ENCODE results near the gene GM2A. TPM values are rescaled to one million over a fixed set of nuclear protein-coding genes. Genes with fewer than 3 reads are reported as not detected.

The GM2A gene
- total and polyA plus RNA-seq, 9 of the 15 experiments (the other 6 are each of a cell fraction or from before 2014, with no cell fraction given): 5.8 to 36.0 (median 10.0) TPM

DNA sequence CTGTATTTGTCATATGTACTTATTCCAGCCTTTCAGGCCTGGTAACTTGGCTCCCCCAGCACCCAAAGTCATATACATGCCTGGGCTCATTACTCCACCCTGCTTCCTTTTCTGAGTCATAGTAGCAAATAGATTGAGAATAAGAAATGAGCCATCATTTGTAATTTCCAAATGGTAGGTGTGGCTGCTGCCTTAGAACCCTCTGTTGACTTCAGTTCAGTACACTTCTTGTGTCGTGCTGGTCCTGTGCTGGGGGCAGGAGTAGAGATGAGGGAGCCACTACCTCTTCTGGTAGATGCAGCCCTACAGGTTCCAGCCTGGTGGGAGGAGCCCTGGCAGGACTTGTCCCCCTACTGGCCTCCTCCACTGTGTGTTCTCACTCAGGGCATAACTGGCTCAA lies 11.1 kb downstream of the GM2A start:
- peaks cover 9% of the 10 kb centered on the region; the same call in 1 of the 3 replicates for H3K36me3 ChIP-seq (ENCODE audit: control insufficient read depth, insufficient read depth, low read length)
- in situ Hi-C loops (cut with MboI) (no loop called here), intact Hi-C loops (cut with micrococcal nuclease) (no loop called here)
- ATAC-seq (peak; percentile 81), FAIRE-seq (no peak), DNase-seq (ENCODE audit: extremely low read depth in 1 of 4, low spot score in 3 of 4) (no peak)
- no peak overlapping the region for H3K9ac ChIP-seq (ENCODE audit: insufficient read depth in 1 of 2, low read depth in 2 of 2, low read length in 2 of 2)
- H3K27ac ChIP-seq (ENCODE audit: extremely low read depth, low read depth, low read length): no peak overlapping the region
- H3K27me3 ChIP-seq (ENCODE audit: control insufficient read depth in 2 of 2, insufficient read depth in 2 of 2, low read length in 2 of 2): no peaks in the 10 kb centered on the region
- BruUV-seq (replicated peaks): no TSS peak
- H4K20me1 ChIP-seq (replicated peaks; ENCODE audit: control insufficient read depth, insufficient read depth, low read length): no peaks in the 10 kb centered on the region
- WGBS (ENCODE audit: insufficient coverage, low coverage, missing lambda C conversion rate): 58% methylated on average over 1 of the region's 1 CpG
- POLR2A ChIA-PET: interaction anchor here (0.6 kb wide), 1 partner anchor 112 kb away, joined by 3 read pairs; no protein-coding TSS in a partner anchor
- no peaks in the 10 kb centered on the region for H3K4me1 ChIP-seq (replicated peaks in 1 of 2; ENCODE audit: control insufficient read depth in 2 of 2, insufficient read depth in 2 of 2, low read length in 2 of 2)
- TF ChIP-seq, protein P1, sequence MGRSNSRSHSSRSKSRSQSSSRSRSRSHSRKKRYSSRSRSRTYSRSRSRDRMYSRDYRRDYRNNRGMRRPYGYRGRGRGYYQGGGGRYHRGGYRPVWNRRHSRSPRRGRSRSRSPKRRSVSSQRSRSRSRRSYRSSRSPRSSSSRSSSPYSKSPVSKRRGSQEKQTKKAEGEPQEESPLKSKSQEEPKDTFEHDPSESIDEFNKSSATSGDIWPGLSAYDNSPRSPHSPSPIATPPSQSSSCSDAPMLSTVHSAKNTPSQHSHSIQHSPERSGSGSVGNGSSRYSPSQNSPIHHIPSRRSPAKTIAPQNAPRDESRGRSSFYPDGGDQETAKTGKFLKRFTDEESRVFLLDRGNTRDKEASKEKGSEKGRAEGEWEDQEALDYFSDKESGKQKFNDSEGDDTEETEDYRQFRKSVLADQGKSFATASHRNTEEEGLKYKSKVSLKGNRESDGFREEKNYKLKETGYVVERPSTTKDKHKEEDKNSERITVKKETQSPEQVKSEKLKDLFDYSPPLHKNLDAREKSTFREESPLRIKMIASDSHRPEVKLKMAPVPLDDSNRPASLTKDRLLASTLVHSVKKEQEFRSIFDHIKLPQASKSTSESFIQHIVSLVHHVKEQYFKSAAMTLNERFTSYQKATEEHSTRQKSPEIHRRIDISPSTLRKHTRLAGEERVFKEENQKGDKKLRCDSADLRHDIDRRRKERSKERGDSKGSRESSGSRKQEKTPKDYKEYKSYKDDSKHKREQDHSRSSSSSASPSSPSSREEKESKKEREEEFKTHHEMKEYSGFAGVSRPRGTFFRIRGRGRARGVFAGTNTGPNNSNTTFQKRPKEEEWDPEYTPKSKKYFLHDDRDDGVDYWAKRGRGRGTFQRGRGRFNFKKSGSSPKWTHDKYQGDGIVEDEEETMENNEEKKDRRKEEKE (IDR thresholded peaks at IDR 0.05; ENCODE audit: borderline replicate concordance in 1 of 2, control insufficient read depth in 1 of 2, low read depth in 2 of 2, low read length in 1 of 2): no peak
- no peak for TF ChIP-seq PTRF (tag; IDR thresholded peaks at IDR 0.05)
- TF ChIP-seq, protein P2, sequence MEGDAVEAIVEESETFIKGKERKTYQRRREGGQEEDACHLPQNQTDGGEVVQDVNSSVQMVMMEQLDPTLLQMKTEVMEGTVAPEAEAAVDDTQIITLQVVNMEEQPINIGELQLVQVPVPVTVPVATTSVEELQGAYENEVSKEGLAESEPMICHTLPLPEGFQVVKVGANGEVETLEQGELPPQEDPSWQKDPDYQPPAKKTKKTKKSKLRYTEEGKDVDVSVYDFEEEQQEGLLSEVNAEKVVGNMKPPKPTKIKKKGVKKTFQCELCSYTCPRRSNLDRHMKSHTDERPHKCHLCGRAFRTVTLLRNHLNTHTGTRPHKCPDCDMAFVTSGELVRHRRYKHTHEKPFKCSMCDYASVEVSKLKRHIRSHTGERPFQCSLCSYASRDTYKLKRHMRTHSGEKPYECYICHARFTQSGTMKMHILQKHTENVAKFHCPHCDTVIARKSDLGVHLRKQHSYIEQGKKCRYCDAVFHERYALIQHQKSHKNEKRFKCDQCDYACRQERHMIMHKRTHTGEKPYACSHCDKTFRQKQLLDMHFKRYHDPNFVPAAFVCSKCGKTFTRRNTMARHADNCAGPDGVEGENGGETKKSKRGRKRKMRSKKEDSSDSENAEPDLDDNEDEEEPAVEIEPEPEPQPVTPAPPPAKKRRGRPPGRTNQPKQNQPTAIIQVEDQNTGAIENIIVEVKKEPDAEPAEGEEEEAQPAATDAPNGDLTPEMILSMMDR (IDR thresholded peaks at IDR 0.05 in 2 of 3, conservative IDR thresholded peaks at IDR 0.05 in 1 of 3; ENCODE audit: insufficient read depth in 2 of 3, low read depth in 1 of 3, low read length in 3 of 3): 0 out of 6 replicates have a peak, but pooled peaks of 1 of the 3 experiments have one; percentile 15
- TF ChIP-seq, protein P3, sequence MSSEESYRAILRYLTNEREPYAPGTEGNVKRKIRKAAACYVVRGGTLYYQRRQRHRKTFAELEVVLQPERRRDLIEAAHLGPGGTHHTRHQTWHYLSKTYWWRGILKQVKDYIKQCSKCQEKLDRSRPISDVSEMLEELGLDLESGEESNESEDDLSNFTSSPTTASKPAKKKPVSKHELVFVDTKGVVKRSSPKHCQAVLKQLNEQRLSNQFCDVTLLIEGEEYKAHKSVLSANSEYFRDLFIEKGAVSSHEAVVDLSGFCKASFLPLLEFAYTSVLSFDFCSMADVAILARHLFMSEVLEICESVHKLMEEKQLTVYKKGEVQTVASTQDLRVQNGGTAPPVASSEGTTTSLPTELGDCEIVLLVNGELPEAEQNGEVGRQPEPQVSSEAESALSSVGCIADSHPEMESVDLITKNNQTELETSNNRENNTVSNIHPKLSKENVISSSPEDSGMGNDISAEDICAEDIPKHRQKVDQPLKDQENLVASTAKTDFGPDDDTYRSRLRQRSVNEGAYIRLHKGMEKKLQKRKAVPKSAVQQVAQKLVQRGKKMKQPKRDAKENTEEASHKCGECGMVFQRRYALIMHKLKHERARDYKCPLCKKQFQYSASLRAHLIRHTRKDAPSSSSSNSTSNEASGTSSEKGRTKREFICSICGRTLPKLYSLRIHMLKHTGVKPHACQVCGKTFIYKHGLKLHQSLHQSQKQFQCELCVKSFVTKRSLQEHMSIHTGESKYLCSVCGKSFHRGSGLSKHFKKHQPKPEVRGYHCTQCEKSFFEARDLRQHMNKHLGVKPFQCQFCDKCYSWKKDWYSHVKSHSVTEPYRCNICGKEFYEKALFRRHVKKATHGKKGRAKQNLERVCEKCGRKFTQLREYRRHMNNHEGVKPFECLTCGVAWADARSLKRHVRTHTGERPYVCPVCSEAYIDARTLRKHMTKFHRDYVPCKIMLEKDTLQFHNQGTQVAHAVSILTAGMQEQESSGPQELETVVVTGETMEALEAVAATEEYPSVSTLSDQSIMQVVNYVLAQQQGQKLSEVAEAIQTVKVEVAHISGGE (CRISPR knock-in tag; IDR thresholded peaks at IDR 0.05): no peak
- TF ChIP-seq SRSF9 (IDR thresholded peaks at IDR 0.05; ENCODE audit: borderline replicate concordance, low read depth, low read length): no peak
- no peak for TF ChIP-seq SPI1 (IDR thresholded peaks at IDR 0.05; ENCODE audit: borderline replicate concordance, low read depth, low read length)
- TF ChIP-seq POLR2A (conservative IDR thresholded peaks at IDR 0.05): no peak
- no peak overlapping the region for H3K4me3 ChIP-seq
- no peak overlapping the region for H3K4me2 ChIP-seq (ENCODE audit: insufficient read depth, low read length)
- H2AFZ ChIP-seq (ENCODE audit: low read depth, low read length): no peak overlapping the region
- CTCF ChIA-PET (ENCODE audit: low intra/inter-chr PET ratio): no interaction called here
- H3K9me3 ChIP-seq (replicated peaks; ENCODE audit: control insufficient read depth, insufficient read depth, low read depth, low read length): no peaks in the 10 kb centered on the region
- no peaks in the 10 kb centered on the region for H3K79me2 ChIP-seq (ENCODE audit: control insufficient read depth, insufficient read depth, low read length)
- H3K9me1 ChIP-seq (ENCODE audit: control insufficient read depth, insufficient read depth, low read length): no peaks in the 10 kb centered on the region
